ENCODE results near the gene RAD51C. TPM values are rescaled to one million over a fixed set of nuclear protein-coding genes. Genes with fewer than 3 reads are reported as not detected.
"Not testable (repeated sequence)": the region's sequence is repeated elsewhere in the genome, so short reads cannot be mapped to it uniquely, and the experiment has no call there.

Gene RAD51C
- total and polyA plus RNA-seq, 2 donors (not counting 1 experiment from before 2014, with no cell fraction given): 27.7 to 29.1 TPM

- no peaks in the 10 kb centered on the region for H3K27me3 ChIP-seq (ENCODE audit: control insufficient read depth, insufficient read depth, low read length)
- H3K79me2 ChIP-seq (ENCODE audit: control insufficient read depth, insufficient read depth, low read length): no peaks in the 10 kb centered on the region
- no peaks in the 10 kb centered on the region for H4K20me1 ChIP-seq (ENCODE audit: control insufficient read depth, extremely low read depth, insufficient read depth, low read length)
- TF ChIP-seq EZH2 (IDR thresholded peaks at IDR 0.05; ENCODE audit: low read length, missing control alignments): no peak
- TF ChIP-seq, protein P1, sequence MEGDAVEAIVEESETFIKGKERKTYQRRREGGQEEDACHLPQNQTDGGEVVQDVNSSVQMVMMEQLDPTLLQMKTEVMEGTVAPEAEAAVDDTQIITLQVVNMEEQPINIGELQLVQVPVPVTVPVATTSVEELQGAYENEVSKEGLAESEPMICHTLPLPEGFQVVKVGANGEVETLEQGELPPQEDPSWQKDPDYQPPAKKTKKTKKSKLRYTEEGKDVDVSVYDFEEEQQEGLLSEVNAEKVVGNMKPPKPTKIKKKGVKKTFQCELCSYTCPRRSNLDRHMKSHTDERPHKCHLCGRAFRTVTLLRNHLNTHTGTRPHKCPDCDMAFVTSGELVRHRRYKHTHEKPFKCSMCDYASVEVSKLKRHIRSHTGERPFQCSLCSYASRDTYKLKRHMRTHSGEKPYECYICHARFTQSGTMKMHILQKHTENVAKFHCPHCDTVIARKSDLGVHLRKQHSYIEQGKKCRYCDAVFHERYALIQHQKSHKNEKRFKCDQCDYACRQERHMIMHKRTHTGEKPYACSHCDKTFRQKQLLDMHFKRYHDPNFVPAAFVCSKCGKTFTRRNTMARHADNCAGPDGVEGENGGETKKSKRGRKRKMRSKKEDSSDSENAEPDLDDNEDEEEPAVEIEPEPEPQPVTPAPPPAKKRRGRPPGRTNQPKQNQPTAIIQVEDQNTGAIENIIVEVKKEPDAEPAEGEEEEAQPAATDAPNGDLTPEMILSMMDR (conservative IDR thresholded peaks at IDR 0.05 in 1 of 2, IDR thresholded peaks at IDR 0.05 in 1 of 2; ENCODE audit: low read depth in 1 of 2, low read length in 2 of 2): no peak
- H3K4me1 ChIP-seq (ENCODE audit: control insufficient read depth, extremely low read depth, insufficient read depth, low read length): no peaks in the 10 kb centered on the region
- peak; percentile 99 to 100 for DNase-seq (ENCODE audit: low read depth in 2 of 2)
- H2AFZ ChIP-seq (ENCODE audit: low read length): peak overlapping the region; percentile 62
- no peaks in the 10 kb centered on the region for H3K36me3 ChIP-seq (ENCODE audit: control insufficient read depth, insufficient read depth, low read length)
- peak overlapping the region; percentile 92 for H3K4me2 ChIP-seq (ENCODE audit: extremely low read depth, insufficient read depth, low read length)
- peak overlapping the region; percentile 84 for H3K27ac ChIP-seq (ENCODE audit: insufficient read depth, low read length)
- H3K4me3 ChIP-seq (replicated peaks in 1 of 4; ENCODE audit: control extremely low read depth in 1 of 4, insufficient read depth in 1 of 4, low read depth in 3 of 4, low read length in 4 of 4): peak overlapping the region in 3 of 4 experiments; percentile 0 to 79 (median 41)
- peak overlapping the region; percentile 78 for H3K9ac ChIP-seq (ENCODE audit: insufficient read depth, low read length)
- no peaks in the 10 kb centered on the region for H3K9me3 ChIP-seq (ENCODE audit: control insufficient read depth, insufficient read depth, low read depth, low read length)
Measured at GRCh38 chr17:58658804-58659713, 33.3 kb upstream of the RAD51C start.

- H2AFZ ChIP-seq (ENCODE audit: low read length); H3K27ac ChIP-seq (ENCODE audit: insufficient read depth, low read length); H3K36me3 ChIP-seq (ENCODE audit: control insufficient read depth, insufficient read depth, low read length); H3K79me2 ChIP-seq (ENCODE audit: control insufficient read depth, insufficient read depth, low read length); H4K20me1 ChIP-seq (ENCODE audit: control insufficient read depth, extremely low read depth, insufficient read depth, low read length); H3K4me1 ChIP-seq (ENCODE audit: control insufficient read depth, extremely low read depth, insufficient read depth, low read length); H3K9me3 ChIP-seq (ENCODE audit: control insufficient read depth, insufficient read depth, low read depth, low read length); H3K9ac ChIP-seq (ENCODE audit: insufficient read depth, low read length); DNase-seq (ENCODE audit: low read depth in 2 of 2); H3K27me3 ChIP-seq (ENCODE audit: control insufficient read depth, insufficient read depth, low read length): not testable (repeated sequence)
- Histone ChIP-seq H3K4me3 (replicated peaks in 1 of 4; ENCODE audit: control extremely low read depth in 1 of 4, insufficient read depth in 1 of 4, low read depth in 3 of 4, low read length in 4 of 4) (peak overlapping the region in 3 of 4 experiments; percentile 0 to 79 (median 41)), H3K4me2 (ENCODE audit: extremely low read depth, insufficient read depth, low read length) (peak overlapping the region; percentile 92)
Measured at GRCh38 chr17:58659714-58660084, 32.7 kb upstream of the RAD51C start.

- DNase-seq (ENCODE audit: low read depth in 2 of 2): no peak
- Histone ChIP-seq H3K9me3 (ENCODE audit: control insufficient read depth, insufficient read depth, low read depth, low read length) (no peaks in the 10 kb centered on the region), H3K27me3 (ENCODE audit: control insufficient read depth, insufficient read depth, low read length) (no peaks in the 10 kb centered on the region), H3K4me3 (replicated peaks in 1 of 4; ENCODE audit: control extremely low read depth in 1 of 4, insufficient read depth in 1 of 4, low read depth in 3 of 4, low read length in 4 of 4) (no peak overlapping the region), H3K79me2 (ENCODE audit: control insufficient read depth, insufficient read depth, low read length) (no peaks in the 10 kb centered on the region), H3K4me1 (ENCODE audit: control insufficient read depth, extremely low read depth, insufficient read depth, low read length) (no peaks in the 10 kb centered on the region), H2AFZ (ENCODE audit: low read length) (no peak overlapping the region), H3K9ac (ENCODE audit: insufficient read depth, low read length) (no peak overlapping the region), H4K20me1 (ENCODE audit: control insufficient read depth, extremely low read depth, insufficient read depth, low read length) (no peaks in the 10 kb centered on the region), H3K27ac (ENCODE audit: insufficient read depth, low read length) (no peak overlapping the region), H3K4me2 (ENCODE audit: extremely low read depth, insufficient read depth, low read length) (no peak overlapping the region), H3K36me3 (ENCODE audit: control insufficient read depth, insufficient read depth, low read length) (no peaks in the 10 kb centered on the region)
- TF ChIP-seq, protein P1 (conservative IDR thresholded peaks at IDR 0.05 in 1 of 2, IDR thresholded peaks at IDR 0.05 in 1 of 2; ENCODE audit: low read depth in 1 of 2, low read length in 2 of 2): no peak
- no peak for TF ChIP-seq EZH2 (IDR thresholded peaks at IDR 0.05; ENCODE audit: low read length, missing control alignments)
Measured at GRCh38 chr17:58660621-58661020, 31.8 kb upstream of the RAD51C start.
